Measurements from ENCODE around the gene IFT88.

Gene IFT88

GRCh38 chr13:20716951-20717350 lies 150.0 kb downstream of the IFT88 start:
- no peak for DNase-seq (ENCODE audit: low spot score)

DNA sequence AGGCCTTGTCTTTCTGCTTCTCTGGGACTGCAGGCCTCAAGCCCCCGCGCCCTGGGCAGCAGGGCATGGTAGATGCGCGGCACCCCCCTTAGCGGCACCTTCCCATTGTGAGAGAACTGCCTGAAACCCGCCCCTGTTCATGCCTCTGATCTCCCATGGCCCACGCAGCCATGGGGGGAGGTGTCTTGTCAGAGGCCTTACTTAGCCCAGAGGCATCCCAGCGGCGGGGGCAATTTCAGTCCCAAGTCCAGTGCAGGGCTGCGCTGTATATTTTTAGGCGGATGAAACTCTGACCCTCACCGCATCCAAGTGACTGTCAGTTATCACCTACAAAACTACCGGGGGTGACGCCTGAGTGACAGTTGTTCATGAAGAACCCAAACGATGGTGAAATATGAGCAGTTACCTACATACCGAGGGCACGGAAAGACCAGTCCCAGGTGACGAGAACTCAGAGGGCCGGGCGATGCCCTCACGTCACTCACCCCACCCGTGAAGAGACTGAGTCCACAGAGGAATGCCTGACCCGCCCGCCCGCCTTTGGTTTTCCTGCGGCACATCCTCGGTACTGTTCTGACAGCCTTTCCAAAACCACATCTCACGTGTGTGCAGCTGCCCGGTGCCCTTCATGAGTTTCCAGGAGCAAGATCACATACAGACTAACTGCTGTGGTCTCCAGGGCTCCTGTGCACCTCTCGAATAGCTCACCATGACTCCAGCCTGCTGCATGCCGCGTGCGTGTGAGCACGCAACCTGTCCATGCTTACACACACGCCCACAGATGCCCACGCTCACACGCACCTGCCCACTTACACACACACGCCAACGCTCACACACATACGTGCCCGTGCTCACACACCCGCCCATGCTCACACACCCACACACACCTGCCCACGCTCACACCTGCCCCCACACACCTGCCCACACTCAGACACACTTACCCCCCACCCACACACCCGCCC lies 150.9 kb downstream of the IFT88 start:
- no peak for DNase-seq (ENCODE audit: low spot score)

DNA sequence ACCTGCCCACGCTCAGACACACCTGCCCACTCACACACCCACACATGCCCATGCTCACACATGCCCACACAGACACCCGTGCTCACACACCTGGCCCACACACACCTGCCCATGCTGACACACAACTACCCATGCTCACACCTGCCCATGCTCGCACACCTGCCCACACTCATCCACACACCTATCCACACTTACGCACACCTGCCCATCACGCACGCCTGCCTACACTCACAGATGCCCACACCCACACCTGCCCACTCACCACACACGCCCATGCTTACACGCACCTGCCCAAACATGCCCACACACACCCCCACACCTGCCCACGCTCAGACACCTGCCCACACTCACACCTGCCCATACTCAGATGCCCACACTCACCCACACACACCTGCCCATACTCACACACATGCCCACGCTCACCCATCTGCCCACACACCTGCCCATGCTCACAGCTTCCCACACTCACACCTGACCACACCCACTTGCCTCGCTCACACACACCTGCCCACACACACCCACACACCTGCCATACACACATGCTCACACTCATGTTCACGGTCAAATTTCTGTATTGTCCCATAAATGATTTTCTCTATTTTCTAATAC lies 152.1 kb downstream of the IFT88 start:
- DNase-seq (ENCODE audit: low spot score): no peak

GRCh38 chr13:20719783-20720182 lies 152.8 kb downstream of the IFT88 start:
- DNase-seq (ENCODE audit: low spot score): no peak

DNA sequence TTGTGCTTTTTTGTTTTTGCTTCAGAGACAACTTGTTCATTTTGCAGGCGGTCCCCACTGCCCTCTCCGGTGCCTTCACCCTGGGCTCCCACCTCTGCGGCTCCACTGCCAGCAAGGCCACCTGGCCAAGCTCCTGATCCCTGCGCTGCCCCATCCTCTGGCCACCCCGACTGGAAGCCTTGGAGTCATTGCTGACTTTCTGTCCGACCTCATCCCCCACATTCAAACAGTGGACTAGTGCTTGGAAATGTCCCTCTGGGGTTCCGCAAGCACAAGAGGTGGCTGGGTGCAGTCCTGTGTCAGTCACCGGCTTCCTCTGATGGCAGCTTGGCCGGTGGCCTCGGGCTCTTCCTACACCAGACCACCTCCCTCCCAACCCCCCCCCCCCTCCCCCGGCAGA lies 153.5 kb downstream of the IFT88 start:
- no peak for DNase-seq (ENCODE audit: low spot score)

- no peak for DNase-seq (ENCODE audit: low spot score)
These were observed 154.1 kb downstream of the IFT88 start for GRCh38 chr13:20721058-20721453.

GRCh38 chr13:20721454-20722357 lies 154.7 kb downstream of the IFT88 start:
- no peak for DNase-seq (ENCODE audit: low spot score)

DNA sequence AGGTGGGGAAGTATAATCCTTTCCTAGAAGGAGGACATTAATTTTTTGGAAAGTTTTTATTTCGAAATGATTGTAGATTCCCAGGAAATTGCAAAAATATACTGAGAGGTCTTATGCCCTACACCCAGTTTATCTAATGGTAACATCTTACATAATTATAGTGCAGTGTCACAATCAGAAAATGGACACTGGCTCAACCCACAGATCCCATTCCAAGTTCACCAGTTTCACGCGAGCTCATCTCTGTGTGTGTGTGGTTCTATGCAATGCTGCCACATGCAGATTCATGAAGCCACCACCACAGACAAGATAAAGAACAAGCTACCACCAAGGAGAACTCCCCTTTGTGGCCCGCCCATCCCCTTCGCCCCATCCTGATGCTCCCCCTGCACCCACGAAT lies 160.9 kb downstream of the IFT88 start:
- no peak for DNase-seq (ENCODE audit: low spot score)

DNA sequence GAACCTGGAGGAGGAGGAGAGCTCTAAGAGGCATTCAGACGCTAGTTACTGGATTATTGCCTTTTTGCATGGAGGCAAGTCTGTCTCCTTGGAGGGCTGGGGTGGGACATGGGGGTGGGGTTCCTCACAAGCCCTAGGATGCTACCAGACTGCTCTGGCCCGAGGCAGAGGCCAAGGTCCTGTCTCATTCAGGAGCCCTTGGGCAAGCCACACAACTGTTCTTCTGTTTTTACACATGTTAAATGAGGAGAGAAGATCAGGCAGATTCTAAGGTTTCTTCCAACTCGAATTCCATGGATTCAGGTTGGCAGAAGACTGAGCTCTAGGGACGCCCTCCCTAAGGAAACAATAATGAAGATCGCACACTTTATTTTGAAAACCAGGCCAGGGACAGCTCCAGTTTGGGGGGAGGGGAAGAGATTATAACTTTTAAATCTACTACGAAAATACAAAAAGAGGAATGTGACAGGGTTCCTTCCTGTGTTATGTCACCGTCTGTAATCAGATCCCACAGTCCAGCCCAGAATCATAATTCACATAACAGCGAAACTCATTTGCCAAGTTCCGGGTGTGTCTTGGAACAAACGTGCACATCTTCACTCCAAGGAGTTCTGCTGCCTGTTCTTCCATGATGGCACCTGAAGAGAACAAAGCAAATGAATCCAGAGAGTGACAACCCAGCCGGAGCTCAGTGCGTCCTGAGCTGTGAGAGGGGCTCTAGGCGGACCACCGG lies 161.8 kb downstream of the IFT88 start:
- no peak for DNase-seq (ENCODE audit: low spot score)

DNA sequence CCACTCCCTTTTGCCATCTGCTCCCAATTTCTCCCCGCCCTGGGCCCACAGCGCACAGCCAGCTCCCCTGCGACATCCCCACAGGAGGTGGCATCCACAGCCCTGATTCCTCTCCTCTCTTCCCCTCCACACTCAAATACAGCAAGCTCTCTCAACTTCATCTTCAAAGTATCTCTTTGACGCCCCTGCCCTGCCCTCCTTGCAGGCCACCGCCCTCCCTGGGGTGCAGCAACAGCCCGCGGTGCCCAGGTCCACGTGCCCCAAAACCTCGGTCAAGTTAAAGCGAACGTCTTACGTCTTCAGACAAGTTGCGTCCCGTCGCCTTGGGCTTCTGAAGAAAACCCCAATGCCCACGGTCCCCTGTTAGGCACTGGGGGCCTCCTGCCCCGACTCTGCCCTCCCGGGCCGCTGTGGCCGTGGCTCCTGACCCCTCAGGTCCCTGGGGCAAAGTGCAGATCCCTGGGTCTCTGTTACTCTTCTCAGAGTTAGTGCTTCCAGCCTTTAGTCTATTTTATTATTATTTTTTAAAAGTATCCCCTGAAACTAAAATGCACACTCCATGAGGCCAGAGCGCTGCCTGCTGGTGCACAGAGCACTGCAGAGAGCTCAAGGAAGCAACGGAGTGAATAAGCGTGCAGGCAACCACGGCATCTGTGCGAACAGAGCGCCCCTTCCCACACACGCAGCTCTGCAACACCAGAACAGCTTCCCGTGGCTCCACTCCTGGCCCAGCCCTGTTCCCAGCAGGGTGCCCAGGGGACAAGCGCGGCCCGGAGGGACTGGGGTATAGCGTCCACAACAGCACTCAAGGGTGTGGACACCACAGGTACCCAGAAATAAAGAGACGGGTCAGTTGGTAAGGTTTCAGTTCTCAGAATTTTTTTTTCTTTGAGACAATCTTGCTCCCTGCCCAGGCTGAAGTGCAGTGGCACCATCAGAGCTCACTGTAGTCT lies 163.0 kb downstream of the IFT88 start:
- DNase-seq (ENCODE audit: low spot score): no peak

- no peak for DNase-seq (ENCODE audit: low spot score)
These were observed 171.7 kb downstream of the IFT88 start for GRCh38 chr13:20738616-20739015.

DNA sequence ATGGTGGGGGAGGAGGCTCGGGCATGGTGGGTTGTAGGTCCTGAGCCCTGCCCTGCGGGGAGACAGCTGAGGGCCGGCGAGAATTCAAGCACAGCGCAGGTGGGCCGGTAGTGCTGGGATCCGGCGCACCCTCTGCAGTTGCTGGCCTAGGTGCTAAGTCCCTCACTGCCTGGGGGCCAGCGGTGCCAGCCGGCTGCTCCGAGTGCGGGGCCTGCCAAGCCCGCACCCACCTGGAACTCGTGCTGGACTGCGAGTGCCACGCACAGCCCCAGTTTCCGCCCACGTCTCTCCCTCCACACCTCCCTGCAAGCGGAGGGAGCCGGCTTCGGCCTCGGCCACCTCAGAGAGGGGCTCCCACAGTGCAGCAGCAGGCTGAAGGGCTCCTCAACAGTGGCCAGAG lies 173.1 kb downstream of the IFT88 start:
- DNase-seq (ENCODE audit: low spot score): no peak

Measured in RKO (cell line).